GM18508 (cell line): ENCODE measurements around the gene PGAP6.
"Not testable (repeated sequence)": the region's sequence is repeated elsewhere in the genome, so short reads cannot be mapped to it uniquely, and the experiment has no call there.

ENCODE experiments used
- ATAC-seq: cut with Tn5 transposase; IDR thresholded peaks from one replicate; pipeline ENCODE4 v1.9.1; 2021; ENCODE audit warnings: moderate number of reproducible peaks; ENCODE audit not compliant: insufficient read depth, unreplicated experiment

The PGAP6 gene

DNA sequence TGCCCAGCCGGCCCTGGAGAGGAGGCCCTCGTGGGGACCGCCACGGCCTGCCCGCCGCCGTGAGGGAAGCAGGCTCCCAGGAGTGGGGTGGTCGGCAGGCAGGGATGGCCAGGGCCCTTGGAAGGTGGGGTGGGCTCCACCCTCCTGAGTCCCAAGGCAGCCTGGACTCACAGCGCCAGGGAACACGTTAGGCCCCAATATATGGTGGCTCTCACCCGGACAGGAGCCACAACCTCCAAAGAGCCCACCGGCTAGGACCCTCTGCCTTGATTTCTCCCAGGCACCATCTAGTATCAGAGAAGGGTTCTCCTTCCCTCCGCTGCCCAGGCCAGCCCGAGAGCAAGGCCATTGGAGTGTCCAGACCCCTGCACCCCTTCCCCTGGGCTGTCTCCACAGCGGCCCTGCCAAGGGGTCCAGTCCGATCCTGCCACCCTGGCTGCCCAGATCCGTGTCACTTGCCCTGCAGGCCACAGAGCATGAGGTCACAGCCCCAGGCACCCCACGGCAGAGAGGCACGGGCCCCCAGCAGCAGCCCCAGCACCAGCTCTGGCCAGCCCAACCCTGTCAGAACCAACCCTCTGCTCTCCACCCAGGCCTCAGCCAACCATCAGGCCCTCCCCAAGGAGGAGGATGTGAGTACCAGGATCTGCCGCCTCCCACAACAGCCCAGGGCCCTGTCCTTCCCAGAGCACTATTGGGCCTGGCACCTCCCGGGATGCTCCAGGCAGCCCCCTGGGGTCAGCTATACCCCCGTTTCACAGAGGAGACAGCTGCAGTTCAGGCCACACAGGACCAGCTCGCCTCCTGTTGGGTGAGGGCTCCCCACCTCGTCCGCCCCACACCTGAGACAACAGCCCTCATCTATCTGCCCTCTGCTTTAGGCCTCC lies 28.1 kb downstream of the PGAP6 start:
- no peak for ATAC-seq

GRCh38 chr16:352547-353403 lies 29.0 kb downstream of the PGAP6 start, which contains the start of gene AXIN1:
Gene AXIN1, minus strand, starts transcription at chr16:352723. Its CDS starts 5,698 bp downstream, at chr16:347025.
- no peak for ATAC-seq

GRCh38 chr16:351804-352520 lies 29.8 kb downstream of the PGAP6 start:
- no peak for ATAC-seq

GRCh38 chr16:350203-350602 lies 31.6 kb downstream of the PGAP6 start:
- ATAC-seq: no peak

- no peak for ATAC-seq
Measured at GRCh38 chr16:349211-349610, 32.6 kb downstream of the PGAP6 start.

DNA sequence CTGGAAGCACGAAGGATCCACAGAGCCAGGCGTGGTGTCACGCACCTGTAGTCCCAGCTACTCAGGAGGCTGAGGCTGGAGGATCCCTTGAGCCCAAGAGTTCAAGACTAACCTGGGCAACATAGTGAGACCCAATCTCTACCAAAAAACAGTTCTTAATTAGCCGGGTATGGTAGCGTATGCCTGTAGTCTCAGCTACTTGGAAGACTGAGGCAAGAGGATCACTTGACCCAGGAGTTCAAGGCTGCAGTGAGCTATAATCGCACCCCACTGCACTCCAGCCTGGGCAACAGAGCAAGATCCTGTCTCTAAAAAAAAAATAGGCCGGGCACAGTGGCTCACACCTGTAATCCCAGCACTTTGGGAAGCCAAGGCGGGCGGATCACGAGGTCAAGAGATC lies 33.3 kb downstream of the PGAP6 start:
- ATAC-seq: not testable (repeated sequence)

GRCh38 chr16:347203-347602 lies 34.6 kb downstream of the PGAP6 start:
- no peak for ATAC-seq

DNA sequence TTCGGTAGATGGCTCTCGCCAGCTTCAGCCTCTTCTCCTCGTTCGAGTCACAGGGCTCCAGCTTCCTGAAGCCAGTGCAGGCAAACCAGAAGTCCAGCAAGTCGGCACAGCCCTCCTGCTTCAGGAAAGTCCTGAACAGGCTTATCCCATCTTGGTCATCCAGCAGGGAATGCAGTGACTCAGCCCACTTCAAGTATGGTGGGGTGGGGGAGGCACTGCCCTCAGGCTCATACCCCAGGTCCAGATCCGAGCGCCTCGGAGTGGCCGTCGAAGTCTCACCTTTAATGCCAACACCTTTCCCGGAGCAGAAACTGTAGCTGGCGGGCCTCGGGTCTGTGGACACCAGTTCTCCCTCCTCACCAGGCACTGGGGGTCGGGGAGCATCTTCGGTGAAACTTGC lies 35.2 kb downstream of the PGAP6 start:
- ATAC-seq: no peak

GRCh38 chr16:345772-346171 lies 36.0 kb downstream of the PGAP6 start:
- no peak for ATAC-seq

- ATAC-seq: no peak
Measured at GRCh38 chr16:342455-343213, 39.1 kb downstream of the PGAP6 start.

DNA sequence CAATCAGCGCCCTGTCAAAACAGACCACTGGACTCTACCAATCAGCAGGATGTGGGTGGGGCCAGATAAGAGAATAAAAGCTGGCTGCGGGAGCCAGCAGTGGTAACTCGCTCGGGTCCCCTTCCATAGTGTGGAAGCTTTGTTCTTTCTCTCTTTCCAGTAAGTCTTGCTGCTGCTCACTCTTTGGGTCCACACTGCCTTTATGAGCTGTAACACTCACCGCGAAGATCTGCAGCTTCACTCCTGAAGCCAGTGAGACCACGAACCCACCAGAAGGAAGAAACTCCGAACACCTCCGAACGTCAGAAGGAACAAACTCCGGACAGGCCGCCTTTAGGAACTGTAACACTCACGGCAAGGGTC lies 39.8 kb downstream of the PGAP6 start:
- ATAC-seq: not testable (repeated sequence)

- ATAC-seq: not testable (repeated sequence)
Measured at GRCh38 chr16:341095-341973, 40.4 kb downstream of the PGAP6 start.

DNA sequence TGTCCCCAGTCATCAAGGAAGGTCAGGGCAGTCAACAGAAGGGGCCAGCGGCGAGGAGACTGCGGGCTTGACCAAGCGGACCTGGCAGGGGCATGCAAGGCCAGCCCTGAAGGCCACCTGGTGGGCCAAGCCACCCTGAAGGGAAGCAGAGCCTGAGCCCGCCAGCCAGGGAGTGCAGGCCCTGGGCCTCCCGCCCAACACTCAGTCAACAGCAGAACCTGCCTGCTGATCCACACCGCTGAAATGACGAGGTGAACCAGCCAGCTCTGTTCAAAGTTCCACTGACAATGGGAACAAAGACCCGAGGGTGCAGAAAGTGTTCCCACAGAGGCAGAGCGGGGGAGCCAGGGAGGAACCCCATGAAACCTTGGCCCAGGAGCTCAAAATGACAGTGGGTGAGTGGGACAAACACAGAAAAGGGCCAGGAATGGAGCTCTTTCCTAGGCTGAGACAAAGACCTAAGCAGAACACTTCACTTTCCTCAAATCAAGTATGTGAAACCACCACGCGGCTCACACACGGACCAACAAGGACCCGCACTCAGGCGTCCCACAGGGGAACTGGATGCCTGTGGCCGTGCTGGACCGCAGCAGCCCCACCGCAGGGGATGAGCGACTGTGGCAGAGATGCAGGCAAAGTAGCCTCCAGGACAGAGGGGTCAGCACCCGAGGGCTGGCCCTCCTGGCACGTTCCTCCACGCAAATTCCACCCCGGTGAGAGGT lies 41.2 kb downstream of the PGAP6 start:
- no peak for ATAC-seq

DNA sequence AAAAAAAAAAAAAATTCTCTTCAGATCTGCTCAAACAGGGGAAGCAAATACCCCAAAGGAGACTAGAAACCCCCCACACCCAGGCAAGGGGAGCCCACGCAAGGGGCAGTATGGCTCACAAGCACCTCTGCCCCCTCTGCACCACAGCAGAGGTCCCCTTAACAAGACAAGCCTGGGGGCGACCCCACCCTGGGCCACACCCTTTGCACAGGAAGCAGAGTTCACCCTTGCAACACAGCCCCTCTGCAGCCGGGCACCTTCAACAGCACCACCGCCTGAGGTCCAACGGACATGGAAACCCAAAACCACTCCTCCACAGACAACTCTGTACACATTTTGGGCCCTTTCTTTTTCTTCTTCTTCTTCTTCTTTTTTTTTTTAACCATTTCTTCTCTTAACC lies 42.1 kb downstream of the PGAP6 start:
- no peak for ATAC-seq

- ATAC-seq: no peak
Measured at GRCh38 chr16:337975-338575, 43.7 kb downstream of the PGAP6 start.

GRCh38 chr16:337437-337836 lies 44.3 kb downstream of the PGAP6 start:
- no peak for ATAC-seq

DNA sequence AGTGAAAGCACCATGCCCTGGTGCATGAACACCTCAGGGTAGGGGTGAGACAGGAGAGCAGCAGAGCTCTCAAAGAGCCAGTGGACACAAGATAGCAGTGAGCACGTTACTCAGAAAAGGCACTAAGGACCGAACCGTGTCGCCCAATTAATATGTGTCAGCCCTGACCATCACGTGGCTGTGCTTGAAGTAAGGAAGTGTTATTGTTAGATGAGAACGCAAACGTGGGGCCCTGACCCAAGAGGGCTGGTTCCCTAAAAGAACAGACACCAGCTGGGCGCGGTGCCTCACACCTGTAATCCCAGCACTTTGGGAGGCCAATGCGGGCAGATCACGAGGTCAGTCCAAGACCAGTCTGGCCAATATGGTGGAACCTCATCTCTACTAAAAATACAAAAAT lies 45.5 kb downstream of the PGAP6 start:
- no peak for ATAC-seq
